Smooth muscle cell (in vitro differentiated cells): ENCODE data around the gene NDRG3. TPM values are rescaled to one million over a fixed set of nuclear protein-coding genes. Genes with fewer than 3 reads are reported as not detected.

Experiments used
- DNase-seq: peaks from one replicate; lab custom pipeline; 2025; ENCODE audit not compliant: unreplicated experiment; lab: John Stamatoyannopoulos, UW
- H2AFZ ChIP-seq: fragments of 200-600 bp; sonication (generic); 2 replicates; pipeline ENCODE4 v1.6.0; 2016; ENCODE audit warnings: antibody characterized with exemption, low read depth, mild to moderate bottlenecking
- H3F3A ChIP-seq: fragments of 200-600 bp; sonication (generic); 2 replicates; pipeline ENCODE4 v1.6.0; 2017; ENCODE audit warnings: antibody characterized with exemption, low read depth
- H3K27ac ChIP-seq: fragments of 200-600 bp; sonication (generic); 2 replicates; pipeline ENCODE4 v1.5.1; 2016; ENCODE audit warnings: low read depth, mild to moderate bottlenecking
- H3K27me3 ChIP-seq: fragments of 200-600 bp; sonication (generic); 2 replicates; pipeline ENCODE4 v1.6.1; 2016; ENCODE audit warnings: low read depth, mild to moderate bottlenecking
- H3K36me3 ChIP-seq: fragments of 200-600 bp; sonication (generic); 2 replicates; pipeline ENCODE4 v1.5.1; 2016; ENCODE audit warnings: low read depth
- H3K4me1 ChIP-seq: fragments of 200-600 bp; sonication (generic); 2 replicates; pipeline ENCODE4 v1.5.1; 2016; ENCODE audit warnings: low read depth
- H3K4me2 ChIP-seq: fragments of 200-600 bp; sonication (generic); 2 replicates; pipeline ENCODE4 v1.6.0; 2016; ENCODE audit warnings: mild to moderate bottlenecking
- H3K4me3 ChIP-seq: fragments of 200-600 bp; sonication (generic); 2 replicates; pipeline ENCODE4 v1.5.1; 2016; ENCODE audit warnings: mild to moderate bottlenecking
- H3K79me2 ChIP-seq: fragments of 200-600 bp; sonication (generic); 2 replicates; pipeline ENCODE4 v1.6.0; 2016; ENCODE audit warnings: low read depth, mild to moderate bottlenecking
- H3K9ac ChIP-seq: fragments of 200-600 bp; sonication (generic); 2 replicates; pipeline ENCODE4 v1.6.0; 2016; ENCODE audit warnings: low read depth
- H3K9me3 ChIP-seq: fragments of 200-600 bp; sonication (generic); replicated peaks from 2 replicates; pipeline ENCODE4 v1.5.1; 2016; ENCODE audit warnings: low read depth
- H4K20me1 ChIP-seq: fragments of 200-600 bp; sonication (generic); 2 replicates; pipeline ENCODE4 v1.6.0; 2016; ENCODE audit warnings: low read depth
- CTCF ChIP-seq: fragments of 200-600 bp; sonication (generic); IDR thresholded peaks from 2 replicates; pipeline ENCODE4 v1.5.1; 2017; ENCODE audit warnings: borderline replicate concordance, mild to moderate bottlenecking, antibody characterized with exemption; ENCODE audit not compliant: insufficient read depth, poor library complexity, severe bottlenecking
- WGBS: methylation state at CpG from one replicate; pipeline ENCODE4 v1.1.7; 2016; ENCODE audit warnings: low lambda C conversion rate; 5-methylcytosine and 5-hydroxymethylcytosine counted together
- polyA plus RNA-seq: library from polyadenylated mRNA; unstranded; fragments of >200 nt; fragmentation: Nextera tagmentation; extraction: Ambion mirVana; gene quantifications from 2 replicates; pipeline ENCODE4 v1.2.1, GENCODE V29; 2016
- total RNA-seq: library from RNA; depleted of rRNA; stranded (reverse); fragments of >200 nt; gene quantifications from 2 replicates; pipeline ENCODE4 v1.2.3, GENCODE V29; 2014

The NDRG3 gene
- total and polyA plus RNA-seq, 2 experiments from 2014 or later, result 13.4 to 14.6 TPM

- Histone ChIP-seq H3K4me3 (peak overlapping the region; percentile 84), H3K27ac (no peak overlapping the region), H3K79me2 (peaks cover 29% of the 10 kb centered on the region), H2AFZ (no peak overlapping the region), H3F3A (no peaks in the 10 kb centered on the region), H4K20me1 (peaks cover 29% of the 10 kb centered on the region), H3K36me3 (peaks cover 4% of the 10 kb centered on the region), H3K4me1 (peaks cover 15% of the 10 kb centered on the region), H3K4me2 (peak overlapping the region; percentile 93), H3K9me3 (no peaks in the 10 kb centered on the region), H3K27me3 (no peaks in the 10 kb centered on the region), H3K9ac (no peak overlapping the region)
- no peak for DNase-seq
- no peak for TF ChIP-seq CTCF
- WGBS, result 94% methylated on average over 7 of the region's 7 CpGs
These were observed 138.1 kb downstream of the NDRG3 start for GRCh38 chr20:36607586-36608387.

GRCh38 chr20:36606158-36607066, 139.5 kb downstream of the NDRG3 start:
- Histone ChIP-seq H3K27me3 (no peaks in the 10 kb centered on the region), H3K9ac (peak overlapping the region; percentile 76), H3K4me3 (peak overlapping the region; percentile 84), H4K20me1 (peaks cover 25% of the 10 kb centered on the region), H3K79me2 (peaks cover 29% of the 10 kb centered on the region), H2AFZ (no peak overlapping the region), H3K4me2 (peak overlapping the region; percentile 93), H3K36me3 (peaks cover 4% of the 10 kb centered on the region), H3K4me1 (peaks cover 15% of the 10 kb centered on the region), H3K9me3 (no peaks in the 10 kb centered on the region), H3F3A (no peaks in the 10 kb centered on the region), H3K27ac (peak overlapping the region; percentile 50)
- WGBS, result 4% methylated on average over 31 of the region's 31 CpGs
- TF ChIP-seq CTCF, result no peak
- DNase-seq, result no peak

GRCh38 chr20:36605399-36606157, 140.3 kb downstream of the NDRG3 start, which contains the start of gene RAB5IF:
RAB5IF (plus strand) TSS chr20:36605779; CDS start chr20:36605952, 173 bp downstream.
- peak within 1 kb of the TSS; percentile 83 for H2AFZ ChIP-seq
- H3K4me2 ChIP-seq, result peak within 1 kb of the TSS; percentile 93
- H3K9me3 ChIP-seq, result no peaks in the 10 kb centered on the region
- no peaks in the 10 kb centered on the region for H3F3A ChIP-seq
- peaks cover 25% of the 10 kb centered on the region for H4K20me1 ChIP-seq
- peak within 1 kb of the TSS; percentile 84 for H3K4me3 ChIP-seq
- peak; percentile 76 for TF ChIP-seq CTCF
- H3K4me1 ChIP-seq, result peaks cover 15% of the 10 kb centered on the region
- H3K79me2 ChIP-seq, result peaks cover 29% of the 10 kb centered on the region
- H3K27ac ChIP-seq, result peak within 1 kb of the TSS; percentile 50
- peaks cover under 1% of the 10 kb centered on the region for H3K36me3 ChIP-seq
- 1% methylated on average over 90 of the region's 90 CpGs for WGBS
- H3K9ac ChIP-seq, result peak within 1 kb of the TSS; percentile 76
- no peaks in the 10 kb centered on the region for H3K27me3 ChIP-seq
- peak; percentile 94 for DNase-seq
